Keratinocyte (primary cell): ENCODE data around the gene PTX3. TPM values are rescaled to one million over a fixed set of nuclear protein-coding genes. Genes with fewer than 3 reads are reported as not detected.

ENCODE experiments used
- DNase-seq: peaks from one replicate; pipeline ENCODE4 v3.0.0-alpha.2; 2011; ENCODE audit warnings: low read depth, missing footprints, low spot score
- FAIRE-seq: peaks from 2 replicates; lab custom pipeline; 2011; peaks lifted over from hg19 to GRCh38; lab: Jason Lieb, UNC
- H2AFZ ChIP-seq: 2 replicates; pipeline ENCODE4 v1.6.0; 2012; ENCODE audit warnings: low read length, control low read depth, inconsistent platforms; ENCODE audit not compliant: control insufficient read depth
- H3K27ac ChIP-seq: 2 replicates; pipeline ENCODE4 v1.5.1; 2011; ENCODE audit warnings: low read length; ENCODE audit not compliant: control insufficient read depth, insufficient read depth
- H3K27me3 ChIP-seq: 3 replicates; pipeline ENCODE4 v1.6.0; 2011; ENCODE audit warnings: low read length; ENCODE audit not compliant: control insufficient read depth, insufficient read depth; ENCODE audit errors: extremely low read depth
- H3K36me3 ChIP-seq, 2 experiments: 2 replicates in 1 of 2; 3 replicates in 1 of 2; pipeline ENCODE4 v1.5.1; 2011; ENCODE audit warnings: low read length in 2 of 2, mild to moderate bottlenecking in 1 of 2; ENCODE audit not compliant: control insufficient read depth in 2 of 2, insufficient read depth in 2 of 2; ENCODE audit errors: extremely low read depth in 1 of 2
- H3K4me1 ChIP-seq: 3 replicates; pipeline ENCODE4 v1.5.1; 2011; ENCODE audit warnings: low read length; ENCODE audit not compliant: control insufficient read depth, insufficient read depth; ENCODE audit errors: extremely low read depth
- H3K4me2 ChIP-seq: 3 replicates; pipeline ENCODE4 v1.6.0; 2011; ENCODE audit warnings: low read depth, low read length; ENCODE audit not compliant: control insufficient read depth, insufficient read depth; ENCODE audit errors: extremely low read depth
- H3K4me3 ChIP-seq, 3 experiments: fragments of 200-600 bp in 1 of 3; sonication (generic) in 1 of 3; 2 replicates in 2 of 3; 3 replicates in 1 of 3; pipeline ENCODE4 v1.5.1; 2011 to 2016; ENCODE audit warnings: low read length in 3 of 3, mild to moderate bottlenecking in 3 of 3, control low read depth in 2 of 3, inconsistent platforms in 1 of 3, low read depth in 1 of 3, mixed read lengths in 1 of 3, mixed run types in 1 of 3, moderate library complexity in 1 of 3; ENCODE audit not compliant: control insufficient read depth in 2 of 3, insufficient read depth in 2 of 3; ENCODE audit errors: extremely low read depth in 1 of 3
- H3K79me2 ChIP-seq: 2 replicates; pipeline ENCODE4 v1.6.0; 2012; ENCODE audit warnings: low read length; ENCODE audit not compliant: control insufficient read depth, insufficient read depth
- H3K9ac ChIP-seq: 3 replicates; pipeline ENCODE4 v1.6.0; 2011; ENCODE audit warnings: low read length; ENCODE audit not compliant: control insufficient read depth, insufficient read depth; ENCODE audit errors: extremely low read depth
- H3K9me1 ChIP-seq: 3 replicates; pipeline ENCODE4 v1.6.0; 2011; ENCODE audit warnings: low read length; ENCODE audit not compliant: control insufficient read depth, insufficient read depth; ENCODE audit errors: extremely low read depth
- H3K9me3 ChIP-seq: 2 replicates; pipeline ENCODE4 v1.5.1; 2012; ENCODE audit warnings: low read depth, low read length; ENCODE audit not compliant: control insufficient read depth
- H4K20me1 ChIP-seq: 3 replicates; pipeline ENCODE4 v1.6.0; 2011; ENCODE audit warnings: low read length; ENCODE audit not compliant: control insufficient read depth, insufficient read depth; ENCODE audit errors: extremely low read depth
- EZH2 ChIP-seq: IDR thresholded peaks from one replicate; pipeline ENCODE4 v1.6.1; 2012; ENCODE audit warnings: inconsistent platforms, mild to moderate bottlenecking, low read length, moderate library complexity
- dilution Hi-C: fragments of 300-500 bp; cut with MboI; formaldehyde crosslinking; loops from one replicate; pipeline ENCODE4 v1.7.0; 2020; ENCODE audit warnings: low sequenced_read_pairs; ENCODE audit not compliant: extremely low pct_ligation_motif_present
- polyA plus RNA-seq, 5 experiments: library from polyadenylated mRNA; depleted of rRNA in 3 of 5; stranded (reverse) in 3 of 5; stranded (forward) in 1 of 5; unstranded in 1 of 5; fragments of >200 nt; gene quantifications; 1 replicate in 1 of 5; 2 replicates in 3 of 5; 3 replicates in 1 of 5; pipeline versions ENCODE4 v1.2.1 to v1.2.3, GENCODE V29; 2011 to 2012; ENCODE audit warnings: missing spikeins in 2 of 5, low read depth in 1 of 5, low replicate concordance in 1 of 5
- TF ChIP-seq, protein P1 (sequence below), 3 experiments: IDR thresholded peaks in 1 of 3; conservative IDR thresholded peaks in 1 of 3; optimal IDR thresholded peaks in 1 of 3; 2 replicates in 2 of 3; 3 replicates in 1 of 3; pipeline versions ENCODE3 to v1.5.1; 2011; ENCODE audit warnings: low read length in 3 of 3, mild to moderate bottlenecking in 3 of 3, moderate library complexity in 2 of 3, control low read depth in 1 of 3, inconsistent platforms in 1 of 3; ENCODE audit not compliant: insufficient read depth in 2 of 3; ENCODE audit errors: extremely low read depth in 1 of 3

The PTX3 gene
- polyA plus RNA-seq, 1 donor (not counting 4 experiments of a cell fraction or from before 2014, with no cell fraction given), result 0.14 TPM

DNA sequence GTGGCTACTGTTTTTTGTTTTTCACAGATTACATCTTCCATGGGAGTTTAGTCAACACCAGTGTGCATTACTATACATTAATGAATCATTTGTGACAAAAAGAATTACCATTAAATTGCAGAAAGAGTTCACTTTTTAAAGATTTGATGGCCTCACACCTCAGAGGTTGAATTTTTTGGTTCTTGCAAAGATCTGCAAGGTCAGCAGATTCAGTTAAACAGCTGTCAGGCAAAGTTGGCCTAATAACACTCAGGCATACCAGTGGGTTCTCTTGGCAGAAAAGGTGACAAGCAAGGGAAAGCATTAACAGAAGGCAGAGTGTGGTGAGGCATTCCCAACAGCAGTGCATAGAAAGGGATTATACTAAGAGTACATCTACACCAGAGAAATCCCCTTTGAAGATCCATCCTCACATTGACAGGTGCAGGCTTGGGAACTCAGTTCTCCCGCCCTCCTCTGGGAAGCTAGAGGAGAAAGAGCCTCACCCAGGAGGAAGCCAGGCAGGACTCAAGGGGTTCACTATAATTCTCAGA, 24.3 kb upstream of the PTX3 start:
- DNase-seq, result no peak
- no peaks in the 10 kb centered on the region for H3K9me1 ChIP-seq
- H3K9me3 ChIP-seq, result no peaks in the 10 kb centered on the region
- H3K27ac ChIP-seq, result no peak overlapping the region
- no peaks in the 10 kb centered on the region for H3K79me2 ChIP-seq
- H3K36me3 ChIP-seq, result no peaks in the 10 kb centered on the region
- H2AFZ ChIP-seq, result no peak overlapping the region
- no peaks in the 10 kb centered on the region for H4K20me1 ChIP-seq
- no peak overlapping the region for H3K9ac ChIP-seq
- FAIRE-seq, result no peak
- no peak for TF ChIP-seq EZH2
- TF ChIP-seq, protein P1, sequence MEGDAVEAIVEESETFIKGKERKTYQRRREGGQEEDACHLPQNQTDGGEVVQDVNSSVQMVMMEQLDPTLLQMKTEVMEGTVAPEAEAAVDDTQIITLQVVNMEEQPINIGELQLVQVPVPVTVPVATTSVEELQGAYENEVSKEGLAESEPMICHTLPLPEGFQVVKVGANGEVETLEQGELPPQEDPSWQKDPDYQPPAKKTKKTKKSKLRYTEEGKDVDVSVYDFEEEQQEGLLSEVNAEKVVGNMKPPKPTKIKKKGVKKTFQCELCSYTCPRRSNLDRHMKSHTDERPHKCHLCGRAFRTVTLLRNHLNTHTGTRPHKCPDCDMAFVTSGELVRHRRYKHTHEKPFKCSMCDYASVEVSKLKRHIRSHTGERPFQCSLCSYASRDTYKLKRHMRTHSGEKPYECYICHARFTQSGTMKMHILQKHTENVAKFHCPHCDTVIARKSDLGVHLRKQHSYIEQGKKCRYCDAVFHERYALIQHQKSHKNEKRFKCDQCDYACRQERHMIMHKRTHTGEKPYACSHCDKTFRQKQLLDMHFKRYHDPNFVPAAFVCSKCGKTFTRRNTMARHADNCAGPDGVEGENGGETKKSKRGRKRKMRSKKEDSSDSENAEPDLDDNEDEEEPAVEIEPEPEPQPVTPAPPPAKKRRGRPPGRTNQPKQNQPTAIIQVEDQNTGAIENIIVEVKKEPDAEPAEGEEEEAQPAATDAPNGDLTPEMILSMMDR (optimal IDR thresholded peaks at IDR 0.05 in 1 of 3, IDR thresholded peaks at IDR 0.05 in 1 of 3, conservative IDR thresholded peaks at IDR 0.05 in 1 of 3; ENCODE audit: extremely low read depth in 1 of 3, insufficient read depth in 2 of 3, low read length in 3 of 3), result no peak
- peaks cover 15% of the 10 kb centered on the region for H3K4me1 ChIP-seq
- dilution Hi-C loops, result no loop called here
- H3K4me3 ChIP-seq, result no peak overlapping the region
- no peak overlapping the region for H3K4me2 ChIP-seq
- H3K27me3 ChIP-seq, result no peaks in the 10 kb centered on the region

DNA sequence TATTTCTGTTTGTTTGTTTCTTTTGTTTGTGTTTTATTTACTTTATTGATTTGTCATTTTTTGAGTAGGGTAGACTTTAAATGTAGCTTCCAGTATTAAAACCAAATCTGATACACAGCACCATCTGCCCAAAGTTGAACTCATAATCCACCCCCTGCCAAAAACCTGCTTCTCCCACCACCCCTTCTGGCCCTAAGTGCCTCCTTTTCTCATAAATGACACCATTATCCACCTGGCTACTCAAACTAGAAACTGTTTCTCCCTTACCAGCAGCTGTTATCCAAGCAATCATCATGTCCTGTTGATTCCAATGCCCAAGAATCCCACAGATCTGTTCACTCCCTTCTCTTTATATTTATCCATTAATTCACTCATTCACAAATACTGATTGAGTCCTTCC, 21.8 kb upstream of the PTX3 start:
- peaks cover 12% of the 10 kb centered on the region for H3K4me1 ChIP-seq
- H3K27ac ChIP-seq, result no peak overlapping the region
- H3K9ac ChIP-seq, result no peak overlapping the region
- TF ChIP-seq EZH2, result no peak
- TF ChIP-seq, protein P1 (optimal IDR thresholded peaks at IDR 0.05 in 1 of 3, IDR thresholded peaks at IDR 0.05 in 1 of 3, conservative IDR thresholded peaks at IDR 0.05 in 1 of 3; ENCODE audit: extremely low read depth in 1 of 3, insufficient read depth in 2 of 3, low read length in 3 of 3), result no peak
- H3K36me3 ChIP-seq, result no peaks in the 10 kb centered on the region
- dilution Hi-C loops, result no loop called here
- no peaks in the 10 kb centered on the region for H3K27me3 ChIP-seq
- no peak overlapping the region for H3K4me2 ChIP-seq
- no peaks in the 10 kb centered on the region for H3K9me1 ChIP-seq
- no peak overlapping the region for H2AFZ ChIP-seq
- no peaks in the 10 kb centered on the region for H3K79me2 ChIP-seq
- no peak for FAIRE-seq
- H3K4me3 ChIP-seq, result no peak overlapping the region
- no peak for DNase-seq
- H4K20me1 ChIP-seq, result no peaks in the 10 kb centered on the region
- no peaks in the 10 kb centered on the region for H3K9me3 ChIP-seq
